PC-3 (cell line): ENCODE data around the gene DGKI.

Source experiments
- EZH2 ChIP-seq: fragments of 300-600 bp; sonication (generic); IDR thresholded peaks from one replicate; pipeline ENCODE4 v1.6.1; 2017; ENCODE audit warnings: antibody characterized with exemption, mild to moderate bottlenecking, low read length; ENCODE audit not compliant: unreplicated experiment
- TF ChIP-seq, protein P1 (sequence below): fragments of 300-600 bp; sonication (generic); conservative IDR thresholded peaks from 2 replicates; pipeline ENCODE4 v1.5.1; 2017; ENCODE audit warnings: antibody characterized with exemption, low read depth, mild to moderate bottlenecking, low read length

DNA sequence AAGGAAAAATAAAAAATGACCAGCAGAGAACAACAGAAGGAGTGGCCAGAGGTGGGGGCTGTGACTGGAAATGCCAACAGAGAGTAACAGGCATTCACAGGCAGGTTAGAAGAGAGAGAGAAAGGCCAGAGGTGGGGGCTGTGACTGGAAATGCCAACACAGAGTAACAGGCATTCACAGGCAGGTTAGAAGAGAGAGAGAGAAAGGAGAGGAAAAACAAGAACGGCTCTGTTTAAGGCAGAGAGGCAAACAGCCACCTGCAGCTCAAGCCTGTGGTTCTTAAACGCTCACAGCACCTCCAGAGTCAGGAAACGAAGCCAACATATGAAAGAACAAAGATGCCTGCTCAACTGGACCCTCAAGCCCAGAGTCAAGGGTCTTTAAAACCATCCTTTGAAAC lies 39.5 kb upstream of the DGKI start:
- TF ChIP-seq, protein P1, sequence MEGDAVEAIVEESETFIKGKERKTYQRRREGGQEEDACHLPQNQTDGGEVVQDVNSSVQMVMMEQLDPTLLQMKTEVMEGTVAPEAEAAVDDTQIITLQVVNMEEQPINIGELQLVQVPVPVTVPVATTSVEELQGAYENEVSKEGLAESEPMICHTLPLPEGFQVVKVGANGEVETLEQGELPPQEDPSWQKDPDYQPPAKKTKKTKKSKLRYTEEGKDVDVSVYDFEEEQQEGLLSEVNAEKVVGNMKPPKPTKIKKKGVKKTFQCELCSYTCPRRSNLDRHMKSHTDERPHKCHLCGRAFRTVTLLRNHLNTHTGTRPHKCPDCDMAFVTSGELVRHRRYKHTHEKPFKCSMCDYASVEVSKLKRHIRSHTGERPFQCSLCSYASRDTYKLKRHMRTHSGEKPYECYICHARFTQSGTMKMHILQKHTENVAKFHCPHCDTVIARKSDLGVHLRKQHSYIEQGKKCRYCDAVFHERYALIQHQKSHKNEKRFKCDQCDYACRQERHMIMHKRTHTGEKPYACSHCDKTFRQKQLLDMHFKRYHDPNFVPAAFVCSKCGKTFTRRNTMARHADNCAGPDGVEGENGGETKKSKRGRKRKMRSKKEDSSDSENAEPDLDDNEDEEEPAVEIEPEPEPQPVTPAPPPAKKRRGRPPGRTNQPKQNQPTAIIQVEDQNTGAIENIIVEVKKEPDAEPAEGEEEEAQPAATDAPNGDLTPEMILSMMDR, result no peak
- TF ChIP-seq EZH2, result no peak
